ENCODE measurements around the gene TRAPPC4. TPM values are rescaled to one million over a fixed set of nuclear protein-coding genes. Genes with fewer than 3 reads are reported as not detected.
"Not testable (repeated sequence)": the region's sequence is repeated elsewhere in the genome, so short reads cannot be mapped to it uniquely, and the experiment has no call there.

TRAPPC4 gene
- polyA plus RNA-seq, 4 donors, result 59.1 to 103 (median 79.7) TPM

DNA sequence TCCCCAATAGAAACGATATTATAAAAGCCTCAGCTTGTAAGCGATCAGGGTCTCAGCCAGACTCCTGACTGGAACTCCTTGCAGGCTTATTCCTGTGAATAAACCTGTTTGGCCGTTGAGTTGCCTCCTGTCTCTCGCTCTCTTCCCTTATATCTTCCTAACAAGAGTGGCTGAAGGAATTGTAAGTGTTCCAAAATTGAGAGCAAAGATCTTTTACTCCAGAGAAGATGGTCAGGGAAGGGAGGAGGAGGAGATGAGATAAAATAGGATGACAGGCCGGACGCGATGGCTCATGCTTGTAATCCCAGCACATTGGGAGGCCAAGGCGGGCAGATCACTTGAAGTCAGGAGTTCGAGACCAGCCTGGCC, 13.3 kb downstream of the TRAPPC4 start:
- Histone ChIP-seq H3K27ac (ENCODE audit: low read depth in 1 of 3, low read length in 2 of 3) (no peak overlapping the region), H3K9me3 (ENCODE audit: control insufficient read depth in 2 of 2, insufficient read depth in 1 of 2, low read depth in 1 of 2, low read length in 1 of 2) (no peaks in the 10 kb centered on the region), H3K4me1 (ENCODE audit: control insufficient read depth in 3 of 3, insufficient read depth in 2 of 3, low read depth in 1 of 3, low read length in 2 of 3) (no peaks in the 10 kb centered on the region), H3K4me3 (ENCODE audit: low read depth in 1 of 3, low read length in 3 of 3) (no peak overlapping the region), H3K36me3 (ENCODE audit: control insufficient read depth in 3 of 3, insufficient read depth in 2 of 3, low read depth in 1 of 3, low read length in 3 of 3) (peaks cover 0 to 23% (median 0%) of the 10 kb centered on the region in 3 donors), H3K27me3 (ENCODE audit: control insufficient read depth in 3 of 3, insufficient read depth in 3 of 3, low read length in 3 of 3) (no peaks in the 10 kb centered on the region)
- 76 to 86% (median 83%) methylated on average over 8 to 9 of the region's 9 CpGs for WGBS, 3 donors
- DNase-seq (no peak), FAIRE-seq (no peak)

DNA sequence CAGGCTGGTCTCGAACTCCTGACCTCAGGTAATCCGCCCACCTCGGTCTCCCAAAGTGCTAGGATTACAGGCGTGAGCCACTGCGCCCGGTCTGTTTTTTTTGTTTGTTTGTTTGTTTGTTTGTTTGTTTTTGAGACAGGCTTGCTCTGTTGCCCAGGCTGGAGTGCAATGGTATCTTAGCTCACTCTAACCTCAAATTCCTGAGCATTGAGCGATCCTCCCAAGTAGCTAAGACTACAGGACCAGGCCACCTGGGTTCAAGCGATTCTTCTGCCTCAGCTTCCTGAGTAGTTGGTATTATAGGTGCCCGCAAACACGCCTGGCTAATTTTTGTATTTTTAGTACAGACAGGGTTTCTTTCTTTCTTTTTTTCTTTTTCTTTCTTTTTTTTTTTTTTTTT, 14.9 kb downstream of the TRAPPC4 start:
- WGBS, 3 donors, result 79 to 93% (median 84%) methylated on average over 10 of the region's 10 CpGs
- H3K36me3 ChIP-seq (ENCODE audit: control insufficient read depth in 3 of 3, insufficient read depth in 2 of 3, low read depth in 1 of 3, low read length in 3 of 3); FAIRE-seq; H3K9me3 ChIP-seq (ENCODE audit: control insufficient read depth in 2 of 2, insufficient read depth in 1 of 2, low read depth in 1 of 2, low read length in 1 of 2); H3K4me1 ChIP-seq (ENCODE audit: control insufficient read depth in 3 of 3, insufficient read depth in 2 of 3, low read depth in 1 of 3, low read length in 2 of 3); DNase-seq; H3K4me3 ChIP-seq (ENCODE audit: low read depth in 1 of 3, low read length in 3 of 3); H3K27ac ChIP-seq (ENCODE audit: low read depth in 1 of 3, low read length in 2 of 3); H3K27me3 ChIP-seq (ENCODE audit: control insufficient read depth in 3 of 3, insufficient read depth in 3 of 3, low read length in 3 of 3): not testable (repeated sequence)

DNA sequence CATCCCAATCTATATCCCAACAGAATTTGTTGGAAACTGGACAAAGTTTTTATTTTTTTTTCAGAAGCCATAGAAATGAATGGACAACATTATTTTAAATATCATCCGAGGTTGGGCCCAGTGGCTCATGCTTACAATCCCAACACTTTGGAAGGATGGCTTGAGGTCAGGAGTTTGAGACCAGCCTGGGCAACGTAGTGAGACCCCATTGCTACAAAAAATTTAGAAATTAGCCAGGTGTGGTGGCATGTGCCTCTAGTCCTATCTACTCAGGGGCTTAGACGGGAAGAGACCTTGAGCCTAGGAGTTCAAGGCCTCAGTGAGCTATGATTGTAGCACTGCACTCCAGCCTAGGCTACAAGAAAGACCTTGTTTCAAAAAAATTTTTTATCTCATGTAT, 16.2 kb downstream of the TRAPPC4 start:
- 80 to 85% (median 85%) methylated on average over 3 of the region's 3 CpGs for whole genome bisulfite sequencing, 3 donors
- no peak for FAIRE-seq
- Histone ChIP-seq H3K27me3 (ENCODE audit: control insufficient read depth in 3 of 3, insufficient read depth in 3 of 3, low read length in 3 of 3) (no peaks in the 10 kb centered on the region), H3K27ac (ENCODE audit: low read depth in 1 of 3, low read length in 2 of 3) (no peak overlapping the region), H3K4me1 (ENCODE audit: control insufficient read depth in 3 of 3, insufficient read depth in 2 of 3, low read depth in 1 of 3, low read length in 2 of 3) (no peaks in the 10 kb centered on the region), H3K4me3 (ENCODE audit: low read depth in 1 of 3, low read length in 3 of 3) (no peak overlapping the region), H3K36me3 (ENCODE audit: control insufficient read depth in 3 of 3, insufficient read depth in 2 of 3, low read depth in 1 of 3, low read length in 3 of 3) (no peaks in the 10 kb centered on the region), H3K9me3 (ENCODE audit: control insufficient read depth in 2 of 2, insufficient read depth in 1 of 2, low read depth in 1 of 2, low read length in 1 of 2) (no peaks in the 10 kb centered on the region)
- no peak for DNase-seq

DNA sequence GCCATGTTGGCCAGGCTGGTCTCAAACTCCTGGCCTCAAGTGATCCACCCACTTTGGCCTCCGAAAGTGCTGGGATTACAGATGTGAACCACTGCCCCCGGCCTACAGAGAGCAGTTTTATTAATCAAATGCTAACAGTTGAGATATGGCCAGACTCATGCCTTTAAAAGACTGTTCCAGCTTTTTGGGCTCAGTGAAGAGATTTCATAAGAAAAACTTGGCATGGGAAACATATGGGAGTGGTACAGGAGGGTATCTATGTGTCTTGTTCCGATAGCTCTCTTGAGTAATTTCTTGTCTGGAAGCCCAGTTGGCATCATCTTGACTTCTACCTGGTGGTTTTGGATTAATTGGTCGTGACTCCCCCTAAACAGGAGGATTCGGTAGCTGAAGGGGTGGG, 20.3 kb downstream of the TRAPPC4 start:
- Histone ChIP-seq H3K27me3 (ENCODE audit: control insufficient read depth in 3 of 3, insufficient read depth in 3 of 3, low read length in 3 of 3) (no peaks in the 10 kb centered on the region), H3K9me3 (ENCODE audit: control insufficient read depth in 2 of 2, insufficient read depth in 1 of 2, low read depth in 1 of 2, low read length in 1 of 2) (no peaks in the 10 kb centered on the region), H3K4me3 (ENCODE audit: low read depth in 1 of 3, low read length in 3 of 3) (no peak overlapping the region), H3K36me3 (ENCODE audit: control insufficient read depth in 3 of 3, insufficient read depth in 2 of 3, low read depth in 1 of 3, low read length in 3 of 3) (peaks cover 0 to 2% (median 0%) of the 10 kb centered on the region in 3 donors), H3K4me1 (ENCODE audit: control insufficient read depth in 3 of 3, insufficient read depth in 2 of 3, low read depth in 1 of 3, low read length in 2 of 3) (no peaks in the 10 kb centered on the region), H3K27ac (ENCODE audit: low read depth in 1 of 3, low read length in 2 of 3) (no peak overlapping the region)
- 87 to 90% (median 88%) methylated on average over 5 of the region's 5 CpGs for WGBS, 3 donors
- DNase-seq, result no peak
- FAIRE-seq, result no peak

DNA sequence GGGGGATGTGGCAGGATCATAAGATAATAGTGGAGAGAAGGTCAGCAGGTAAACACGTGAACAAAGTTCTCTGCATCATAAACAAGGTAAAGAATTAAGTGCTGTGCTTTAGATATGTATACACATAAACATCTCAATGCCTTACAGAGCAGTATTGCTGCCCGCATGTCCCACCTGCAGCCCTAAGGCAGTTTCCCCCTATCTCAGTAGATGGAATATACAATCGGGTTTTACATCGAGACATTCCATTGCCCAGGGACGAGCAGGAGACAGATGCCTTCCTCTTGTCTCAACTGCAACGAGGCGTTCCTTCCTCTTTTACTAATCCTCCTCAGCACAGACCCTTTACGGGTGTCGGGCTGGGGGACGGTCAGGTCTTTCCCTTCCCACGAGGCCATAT, 20.9 kb downstream of the TRAPPC4 start:
- H3K4me1 ChIP-seq (ENCODE audit: control insufficient read depth in 3 of 3, insufficient read depth in 2 of 3, low read depth in 1 of 3, low read length in 2 of 3); DNase-seq; H3K4me3 ChIP-seq (ENCODE audit: low read depth in 1 of 3, low read length in 3 of 3); H3K9me3 ChIP-seq (ENCODE audit: control insufficient read depth in 2 of 2, insufficient read depth in 1 of 2, low read depth in 1 of 2, low read length in 1 of 2); H3K27ac ChIP-seq (ENCODE audit: low read depth in 1 of 3, low read length in 2 of 3); H3K36me3 ChIP-seq (ENCODE audit: control insufficient read depth in 3 of 3, insufficient read depth in 2 of 3, low read depth in 1 of 3, low read length in 3 of 3); H3K27me3 ChIP-seq (ENCODE audit: control insufficient read depth in 3 of 3, insufficient read depth in 3 of 3, low read length in 3 of 3); FAIRE-seq: not testable (repeated sequence)
- 43 to 74% (median 56%) methylated on average over 6 to 11 of the region's 11 CpGs for WGBS, 3 donors

DNA sequence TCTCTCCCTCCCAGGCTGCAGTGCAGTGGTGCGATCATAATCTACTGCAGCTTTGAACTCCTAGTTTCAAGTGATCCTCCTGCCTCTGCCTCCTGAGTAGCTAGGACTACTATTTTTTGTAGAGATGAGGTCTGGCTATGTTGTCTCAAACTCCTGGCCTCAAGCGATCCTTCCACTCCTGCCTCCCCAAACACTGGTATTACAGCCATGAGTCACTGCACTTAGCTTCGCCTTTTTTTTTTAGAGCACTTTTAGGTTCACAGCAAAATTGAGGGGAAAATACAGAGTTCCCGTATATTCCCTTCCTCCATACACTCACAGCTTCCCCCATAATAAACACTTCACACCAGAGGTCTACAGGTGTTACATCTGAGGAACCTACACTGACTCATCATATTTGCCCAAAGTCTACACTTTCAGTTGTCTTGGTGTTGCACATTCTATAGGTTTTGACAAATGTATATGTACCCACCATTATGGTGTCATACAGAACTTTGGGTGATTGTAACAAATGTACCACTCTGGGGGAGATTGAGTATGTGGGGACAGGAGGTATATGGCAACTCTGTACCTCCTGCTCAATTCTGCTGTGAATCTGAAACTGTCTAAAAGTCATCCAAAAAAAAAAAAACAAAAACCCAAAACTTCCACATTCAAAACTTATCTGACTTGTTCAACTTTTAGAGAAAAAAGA, 23.4 kb downstream of the TRAPPC4 start:
- 89 to 98% (median 91%) methylated on average over 4 of the region's 4 CpGs for WGBS, 3 donors

DNA sequence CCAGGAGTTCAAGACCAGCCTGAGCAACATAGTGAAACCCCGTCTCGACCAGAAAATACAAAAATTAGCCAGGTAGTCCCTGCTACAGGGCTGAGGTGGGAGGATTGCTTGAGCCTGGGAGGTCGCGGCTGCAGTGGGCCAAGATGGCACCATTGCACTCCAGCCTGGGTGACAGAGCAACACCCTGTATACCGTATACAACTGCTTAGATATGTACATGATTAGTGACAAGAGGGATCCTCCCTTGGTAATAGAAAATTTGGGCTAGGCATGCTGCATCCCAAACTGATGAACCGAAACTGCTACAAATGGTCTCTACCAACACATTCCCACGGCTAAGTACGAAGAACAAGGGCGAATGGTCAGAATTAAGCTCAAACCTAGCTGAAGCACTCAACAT, 24.4 kb downstream of the TRAPPC4 start:
- Histone ChIP-seq H3K27me3 (ENCODE audit: control insufficient read depth in 3 of 3, insufficient read depth in 3 of 3, low read length in 3 of 3) (no peaks in the 10 kb centered on the region), H3K4me1 (ENCODE audit: control insufficient read depth in 3 of 3, insufficient read depth in 2 of 3, low read depth in 1 of 3, low read length in 2 of 3) (no peaks in the 10 kb centered on the region), H3K36me3 (ENCODE audit: control insufficient read depth in 3 of 3, insufficient read depth in 2 of 3, low read depth in 1 of 3, low read length in 3 of 3) (peaks cover 15 to 39% (median 22%) of the 10 kb centered on the region in 3 donors), H3K27ac (ENCODE audit: low read depth in 1 of 3, low read length in 2 of 3) (no peak overlapping the region), H3K4me3 (ENCODE audit: low read depth in 1 of 3, low read length in 3 of 3) (no peak overlapping the region), H3K9me3 (ENCODE audit: control insufficient read depth in 2 of 2, insufficient read depth in 1 of 2, low read depth in 1 of 2, low read length in 1 of 2) (no peaks in the 10 kb centered on the region)
- WGBS, 3 donors, result 88 to 95% (median 89%) methylated on average over 9 of the region's 9 CpGs
- FAIRE-seq (no peak), DNase-seq (no peak)

More for the DNA sequence above, 23.4 kb downstream of the TRAPPC4 start:
- FAIRE-seq, result no peak
- H3K4me3 ChIP-seq (ENCODE audit: low read depth in 1 of 3, low read length in 3 of 3), result no peak overlapping the region
- no peak for DNase-seq
- H3K27me3 ChIP-seq (ENCODE audit: control insufficient read depth in 3 of 3, insufficient read depth in 3 of 3, low read length in 3 of 3), result no peaks in the 10 kb centered on the region
- H3K4me1 ChIP-seq (ENCODE audit: control insufficient read depth in 3 of 3, insufficient read depth in 2 of 3, low read depth in 1 of 3, low read length in 2 of 3), result no peaks in the 10 kb centered on the region
- H3K9me3 ChIP-seq (ENCODE audit: control insufficient read depth in 2 of 2, insufficient read depth in 1 of 2, low read depth in 1 of 2, low read length in 1 of 2), result no peaks in the 10 kb centered on the region
- no peak overlapping the region for H3K27ac ChIP-seq (ENCODE audit: low read depth in 1 of 3, low read length in 2 of 3)
- peaks cover 10 to 30% (median 16%) of the 10 kb centered on the region in 3 donors for H3K36me3 ChIP-seq (ENCODE audit: control insufficient read depth in 3 of 3, insufficient read depth in 2 of 3, low read depth in 1 of 3, low read length in 3 of 3)

DNA sequence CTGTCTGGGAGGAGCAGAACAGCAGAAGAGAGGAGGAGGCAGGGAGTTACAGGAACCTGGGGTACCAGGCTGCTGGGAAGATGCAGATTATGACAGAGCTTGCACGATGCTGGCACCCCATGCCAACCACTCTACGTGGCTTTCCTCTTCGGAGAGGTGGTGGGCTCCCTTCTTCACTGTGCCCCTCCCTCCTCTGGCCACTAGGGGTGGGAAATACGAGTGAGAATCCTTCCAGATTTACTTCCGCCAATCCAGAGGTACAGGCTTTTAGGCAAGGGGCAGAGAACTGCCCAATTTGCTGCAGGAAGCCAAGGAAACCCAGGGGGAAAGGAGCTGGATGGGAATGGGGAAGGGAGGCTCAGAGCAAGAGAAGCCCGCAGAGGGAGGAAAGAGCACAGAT, 26.1 kb downstream of the TRAPPC4 start:
- Histone ChIP-seq H3K27ac (ENCODE audit: low read depth in 1 of 3, low read length in 2 of 3) (no peak overlapping the region), H3K4me1 (ENCODE audit: control insufficient read depth in 3 of 3, insufficient read depth in 2 of 3, low read depth in 1 of 3, low read length in 2 of 3) (no peaks in the 10 kb centered on the region), H3K36me3 (ENCODE audit: control insufficient read depth in 3 of 3, insufficient read depth in 2 of 3, low read depth in 1 of 3, low read length in 3 of 3) (peaks cover 19 to 57% (median 22%) of the 10 kb centered on the region in 3 donors), H3K4me3 (ENCODE audit: low read depth in 1 of 3, low read length in 3 of 3) (no peak overlapping the region), H3K9me3 (ENCODE audit: control insufficient read depth in 2 of 2, insufficient read depth in 1 of 2, low read depth in 1 of 2, low read length in 1 of 2) (no peaks in the 10 kb centered on the region), H3K27me3 (ENCODE audit: control insufficient read depth in 3 of 3, insufficient read depth in 3 of 3, low read length in 3 of 3) (no peaks in the 10 kb centered on the region)
- WGBS, 3 donors, result 79 to 87% (median 80%) methylated on average over 5 to 6 of the region's 6 CpGs
- DNase-seq, result no peak
- FAIRE-seq, result no peak

DNA sequence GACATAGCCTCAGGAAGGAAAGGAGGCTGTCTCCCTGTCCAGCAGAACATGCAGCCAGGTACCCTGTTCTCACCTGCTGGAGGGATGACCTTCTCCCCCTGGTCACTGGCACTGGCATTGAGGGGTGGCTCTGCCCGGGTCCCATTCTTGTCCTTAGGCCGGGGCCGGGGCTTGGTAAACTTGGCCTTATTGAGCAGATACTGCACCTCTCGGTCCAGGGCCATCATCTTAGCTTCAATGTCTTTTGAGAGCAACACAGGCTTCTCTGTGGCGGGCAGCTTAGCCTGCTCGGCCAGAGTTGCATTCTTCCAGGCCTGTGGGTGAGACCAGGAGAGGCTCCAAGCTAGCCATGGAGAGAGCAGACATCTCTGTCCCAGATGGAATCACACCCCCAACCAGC, 27.9 kb downstream of the TRAPPC4 start:
- no peaks in the 10 kb centered on the region for H3K27me3 ChIP-seq (ENCODE audit: control insufficient read depth in 3 of 3, insufficient read depth in 3 of 3, low read length in 3 of 3)
- FAIRE-seq (no peak), DNase-seq (no peak)
- 93 to 99% (median 96%) methylated on average over 6 of the region's 6 CpGs for WGBS, 3 donors
- H3K4me3 ChIP-seq (ENCODE audit: low read depth in 1 of 3, low read length in 3 of 3), result no peak overlapping the region
- no peaks in the 10 kb centered on the region for H3K9me3 ChIP-seq (ENCODE audit: control insufficient read depth in 2 of 2, insufficient read depth in 1 of 2, low read depth in 1 of 2, low read length in 1 of 2)
- H3K36me3 ChIP-seq (ENCODE audit: control insufficient read depth in 3 of 3, insufficient read depth in 2 of 3, low read depth in 1 of 3, low read length in 3 of 3), result peaks cover 19 to 73% (median 25%) of the 10 kb centered on the region in 3 donors
- H3K27ac ChIP-seq (ENCODE audit: low read depth in 1 of 3, low read length in 2 of 3), result no peak overlapping the region
- H3K4me1 ChIP-seq (ENCODE audit: control insufficient read depth in 3 of 3, insufficient read depth in 2 of 3, low read depth in 1 of 3, low read length in 2 of 3), result no peaks in the 10 kb centered on the region
